ENCODE data around the gene EPB41L3.

DNA sequence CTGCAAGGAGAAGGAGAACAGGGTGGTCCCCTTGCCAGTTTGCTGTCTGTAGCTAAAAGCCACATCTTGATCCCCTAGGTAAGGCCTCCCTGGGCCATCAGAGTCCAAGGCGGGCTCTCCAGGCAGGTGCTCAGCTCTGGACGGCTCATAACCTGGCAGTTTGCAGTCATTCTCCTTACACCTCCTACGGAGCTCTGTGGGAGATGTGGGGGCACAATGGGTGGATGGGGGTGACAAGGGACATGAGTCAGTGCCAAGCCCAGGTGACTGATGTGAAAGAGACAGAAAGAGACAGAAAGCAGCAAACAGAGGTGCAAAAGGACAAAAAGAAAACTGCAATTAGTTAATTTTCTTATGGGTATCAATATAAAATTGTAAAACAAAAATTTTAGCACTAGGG lies 127.7 kb downstream of the EPB41L3 start:
- no peak for TF ChIP-seq POLR2A (IDR thresholded peaks at IDR 0.05; ENCODE audit: low read length)
- no peak for TF ChIP-seq GATA1 (IDR thresholded peaks at IDR 0.05; ENCODE audit: low read depth, low read length)
